ENCODE data around the gene DNASE1L3.
"Not testable (repeated sequence)": the region's sequence is repeated elsewhere in the genome, so short reads cannot be mapped to it uniquely, and the experiment has no call there.

Gene DNASE1L3

GRCh38 chr3:58210761-58211460 lies at the start of gene DNASE1L3:
DNASE1L3 (minus strand) TSS chr3:58210972; CDS start chr3:58210906, 66 bp downstream.
- DNase-seq, result no peak

- peak; percentile 92 for DNase-seq
These were observed 49.5 kb upstream of the DNASE1L3 start for GRCh38 chr3:58260261-58260731.

- DNase-seq, result no peak
These were observed 47.8 kb upstream of the DNASE1L3 start for GRCh38 chr3:58258392-58259055.

GRCh38 chr3:58256511-58256910 lies 45.7 kb upstream of the DNASE1L3 start:
- DNase-seq, result no peak

GRCh38 chr3:58256061-58256460 lies 45.3 kb upstream of the DNASE1L3 start:
- DNase-seq, result no peak

- DNase-seq, result no peak
These were observed 43.4 kb upstream of the DNASE1L3 start for GRCh38 chr3:58254144-58254543.

- DNase-seq, result no peak
These were observed 40.9 kb upstream of the DNASE1L3 start for GRCh38 chr3:58251631-58252035.

GRCh38 chr3:58250093-58250707 lies 39.4 kb upstream of the DNASE1L3 start:
- DNase-seq, result no peak

- DNase-seq, result no peak
These were observed 38.8 kb upstream of the DNASE1L3 start for GRCh38 chr3:58249358-58250092.

- DNase-seq, result no peak
These were observed 35.6 kb upstream of the DNASE1L3 start for GRCh38 chr3:58246148-58247047.

- no peak for DNase-seq
These were observed 33.3 kb upstream of the DNASE1L3 start for GRCh38 chr3:58243976-58244585.

- DNase-seq, result not testable (repeated sequence)
These were observed 32.1 kb upstream of the DNASE1L3 start for GRCh38 chr3:58242860-58243259.

- peak; percentile 34 for DNase-seq
These were observed 31.6 kb upstream of the DNASE1L3 start for GRCh38 chr3:58242340-58242739.

GRCh38 chr3:58241306-58242044 lies 30.7 kb upstream of the DNASE1L3 start:
- no peak for DNase-seq

- DNase-seq, result no peak
These were observed 28.1 kb upstream of the DNASE1L3 start for GRCh38 chr3:58238830-58239229.

- peak; percentile 38 for DNase-seq
These were observed 27.3 kb upstream of the DNASE1L3 start for GRCh38 chr3:58237941-58238681.

GRCh38 chr3:58237238-58237940 lies 26.6 kb upstream of the DNASE1L3 start, which contains the start of gene ABHD6:
ABHD6 (plus strand) TSS chr3:58237792; CDS start chr3:58256587, 18,795 bp downstream.
- peak; percentile 57 for DNase-seq

GRCh38 chr3:58236527-58237237 lies 25.9 kb upstream of the DNASE1L3 start:
- no peak for DNase-seq

- DNase-seq, result no peak
These were observed 25.2 kb upstream of the DNASE1L3 start for GRCh38 chr3:58235970-58236369.

Measured in MV-4-11 (cell line).